Astrocyte (in vitro differentiated cells and primary cell): ENCODE data around the gene PRKD1. TPM values are rescaled to one million over a fixed set of nuclear protein-coding genes. Genes with fewer than 3 reads are reported as not detected.

Experiments used
- DNase-seq: peaks from one replicate; pipeline ENCODE4 v3.0.0-alpha.2; 2010; ENCODE audit warnings: low read depth
- FAIRE-seq: peaks from 2 replicates; lab custom pipeline; 2011; peaks lifted over from hg19 to GRCh38; lab: Jason Lieb, UNC
- H2AFZ ChIP-seq: 2 replicates; pipeline ENCODE4 v1.6.0; 2012; ENCODE audit warnings: low read depth, low read length, inconsistent platforms
- H3K27ac ChIP-seq: 2 replicates; pipeline ENCODE4 v1.5.1; 2011; ENCODE audit warnings: low read depth, low read length, inconsistent platforms
- H3K27me3 ChIP-seq: 2 replicates; pipeline ENCODE4 v1.6.0; 2011; ENCODE audit warnings: low read length, inconsistent platforms; ENCODE audit not compliant: insufficient read depth
- H3K36me3 ChIP-seq: 2 replicates; pipeline ENCODE4 v1.5.1; 2011; ENCODE audit warnings: low read length, inconsistent platforms; ENCODE audit not compliant: insufficient read depth
- H3K4me1 ChIP-seq: 2 replicates; pipeline ENCODE4 v1.5.1; 2011; ENCODE audit warnings: low read length, inconsistent platforms; ENCODE audit not compliant: insufficient read depth
- H3K4me2 ChIP-seq: 2 replicates; pipeline ENCODE4 v1.6.0; 2012; ENCODE audit warnings: low read length, inconsistent platforms
- H3K4me3 ChIP-seq: 2 replicates; pipeline ENCODE4 v1.5.1; 2011; ENCODE audit warnings: low read depth, mild to moderate bottlenecking, low read length, inconsistent platforms; ENCODE audit not compliant: insufficient read depth
- H3K79me2 ChIP-seq: 2 replicates; pipeline ENCODE4 v1.6.0; 2012; ENCODE audit warnings: mild to moderate bottlenecking, low read length, inconsistent platforms; ENCODE audit not compliant: insufficient read depth
- H3K9ac ChIP-seq: 2 replicates; pipeline ENCODE4 v1.6.0; 2012; ENCODE audit warnings: mild to moderate bottlenecking, low read length, inconsistent platforms
- H3K9me3 ChIP-seq: 2 replicates; pipeline ENCODE4 v1.5.1; 2012; ENCODE audit warnings: low read depth, mild to moderate bottlenecking, low read length, inconsistent platforms; ENCODE audit not compliant: insufficient read depth
- H4K20me1 ChIP-seq: 2 replicates; pipeline ENCODE4 v1.6.0; 2012; ENCODE audit warnings: low read length, inconsistent platforms; ENCODE audit not compliant: insufficient read depth
- H3K27ac Mint-ChIP-seq: one replicate; pipeline ENCODE4 v1.8.0; 2021; ENCODE audit warnings: mild to moderate bottlenecking, mixed read lengths; ENCODE audit not compliant: unreplicated experiment
- H3K27me3 Mint-ChIP-seq: one replicate; pipeline ENCODE4 v1.8.0; 2021; ENCODE audit warnings: low read depth, mixed read lengths; ENCODE audit not compliant: unreplicated experiment
- H3K36me3 Mint-ChIP-seq: one replicate; pipeline ENCODE4 v1.8.0; 2021; ENCODE audit warnings: low read depth, mixed read lengths; ENCODE audit not compliant: unreplicated experiment
- H3K4me1 Mint-ChIP-seq: one replicate; pipeline ENCODE4 v1.8.0; 2021; ENCODE audit warnings: low read depth, mixed read lengths; ENCODE audit not compliant: unreplicated experiment
- H3K4me3 Mint-ChIP-seq: one replicate; pipeline ENCODE4 v1.8.0; 2021; ENCODE audit warnings: mild to moderate bottlenecking, moderate library complexity, mixed read lengths; ENCODE audit not compliant: unreplicated experiment
- H3K9me3 Mint-ChIP-seq: one replicate; pipeline ENCODE4 v1.8.0; 2021; ENCODE audit warnings: mild to moderate bottlenecking, mixed read lengths; ENCODE audit not compliant: unreplicated experiment
- EZH2 ChIP-seq: IDR thresholded peaks from 2 replicates; pipeline ENCODE4 v1.6.1; 2012; ENCODE audit warnings: mild to moderate bottlenecking, low read length, inconsistent platforms; ENCODE audit not compliant: insufficient read depth
- total RNA-seq: library from RNA; stranded (reverse); gene quantifications from 2 replicates; pipeline ENCODE4 v1.2.1, GENCODE V29; 2021
- TF ChIP-seq, protein P1 (sequence below): IDR thresholded peaks from 2 replicates; pipeline ENCODE4 v1.5.1; 2011; ENCODE audit warnings: low read depth, mild to moderate bottlenecking, inconsistent platforms, low read length, moderate library complexity; ENCODE audit not compliant: insufficient read depth

PRKD1 gene
- total RNA-seq, 1 donor from 2014 or later = 5.9 TPM

DNA sequence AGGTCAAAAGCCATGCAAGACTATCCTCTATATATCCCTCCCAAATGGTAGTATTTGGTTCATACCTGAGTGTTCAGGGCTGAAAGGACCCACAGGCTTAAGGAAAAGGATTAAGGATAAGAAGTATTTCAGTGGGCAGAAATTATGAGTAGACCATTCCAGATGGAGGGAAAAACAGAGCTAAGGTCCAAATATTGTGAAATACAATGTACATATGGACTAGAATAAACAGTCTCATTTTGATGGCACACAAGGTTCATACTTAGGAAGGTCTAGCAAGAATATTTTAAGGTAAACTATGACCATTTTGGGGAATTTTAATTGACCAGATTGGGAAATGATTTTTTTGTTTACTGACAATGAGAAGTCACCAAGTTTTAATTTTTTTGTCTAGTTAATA lies 124.6 kb downstream of the PRKD1 start:
- no peak for TF ChIP-seq EZH2
- TF ChIP-seq, protein P1, sequence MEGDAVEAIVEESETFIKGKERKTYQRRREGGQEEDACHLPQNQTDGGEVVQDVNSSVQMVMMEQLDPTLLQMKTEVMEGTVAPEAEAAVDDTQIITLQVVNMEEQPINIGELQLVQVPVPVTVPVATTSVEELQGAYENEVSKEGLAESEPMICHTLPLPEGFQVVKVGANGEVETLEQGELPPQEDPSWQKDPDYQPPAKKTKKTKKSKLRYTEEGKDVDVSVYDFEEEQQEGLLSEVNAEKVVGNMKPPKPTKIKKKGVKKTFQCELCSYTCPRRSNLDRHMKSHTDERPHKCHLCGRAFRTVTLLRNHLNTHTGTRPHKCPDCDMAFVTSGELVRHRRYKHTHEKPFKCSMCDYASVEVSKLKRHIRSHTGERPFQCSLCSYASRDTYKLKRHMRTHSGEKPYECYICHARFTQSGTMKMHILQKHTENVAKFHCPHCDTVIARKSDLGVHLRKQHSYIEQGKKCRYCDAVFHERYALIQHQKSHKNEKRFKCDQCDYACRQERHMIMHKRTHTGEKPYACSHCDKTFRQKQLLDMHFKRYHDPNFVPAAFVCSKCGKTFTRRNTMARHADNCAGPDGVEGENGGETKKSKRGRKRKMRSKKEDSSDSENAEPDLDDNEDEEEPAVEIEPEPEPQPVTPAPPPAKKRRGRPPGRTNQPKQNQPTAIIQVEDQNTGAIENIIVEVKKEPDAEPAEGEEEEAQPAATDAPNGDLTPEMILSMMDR = no peak
- Mint-ChIP-seq H3K4me3 (no peak overlapping the region), H3K9me3 (no peaks in the 10 kb centered on the region), H3K27ac (no peak overlapping the region), H3K4me1 (peaks cover 6% of the 10 kb centered on the region), H3K36me3 (no peaks in the 10 kb centered on the region), H3K27me3 (no peaks in the 10 kb centered on the region)
- Histone ChIP-seq H3K4me3 (no peak overlapping the region), H3K9me3 (no peaks in the 10 kb centered on the region), H3K9ac (no peak overlapping the region), H3K4me2 (no peak overlapping the region), H3K27ac (no peak overlapping the region), H3K36me3 (no peaks in the 10 kb centered on the region), H2AFZ (no peak overlapping the region), H3K27me3 (no peaks in the 10 kb centered on the region), H4K20me1 (peaks cover 10% of the 10 kb centered on the region), H3K79me2 (no peaks in the 10 kb centered on the region), H3K4me1 (no peaks in the 10 kb centered on the region)
- DNase-seq = no peak
- FAIRE-seq = no peak

DNA sequence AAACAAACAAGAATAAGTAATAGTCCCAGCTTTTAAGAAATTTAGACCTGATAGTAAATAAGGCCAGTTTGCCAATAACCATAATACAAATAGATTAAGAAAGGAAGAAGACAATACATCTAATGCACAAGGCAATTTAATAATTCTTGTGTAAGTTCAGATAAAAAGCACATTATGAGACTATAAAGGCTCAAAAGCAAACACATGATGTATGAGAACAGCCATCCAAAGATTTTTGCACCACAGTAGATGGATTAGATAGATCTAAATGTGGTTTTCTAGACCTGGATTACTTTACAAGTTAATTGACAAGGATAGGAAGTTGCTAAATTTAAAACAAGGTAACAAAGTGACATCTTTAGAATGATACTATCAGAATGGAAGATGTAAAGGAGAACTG lies 125.4 kb downstream of the PRKD1 start:
- Mint-ChIP-seq H3K4me3 (no peak overlapping the region), H3K27ac (no peak overlapping the region), H3K4me1 (peaks cover 6% of the 10 kb centered on the region), H3K27me3 (no peaks in the 10 kb centered on the region), H3K36me3 (no peaks in the 10 kb centered on the region), H3K9me3 (no peaks in the 10 kb centered on the region)
- Histone ChIP-seq H2AFZ (no peak overlapping the region), H3K36me3 (no peaks in the 10 kb centered on the region), H3K9ac (no peak overlapping the region), H3K4me2 (no peak overlapping the region), H3K27me3 (no peaks in the 10 kb centered on the region), H4K20me1 (peaks cover 10% of the 10 kb centered on the region), H3K4me3 (no peak overlapping the region), H3K79me2 (no peaks in the 10 kb centered on the region), H3K4me1 (no peaks in the 10 kb centered on the region), H3K9me3 (no peaks in the 10 kb centered on the region), H3K27ac (no peak overlapping the region)
- TF ChIP-seq, protein P1 = no peak
- no peak for TF ChIP-seq EZH2
- FAIRE-seq = no peak
- no peak for DNase-seq

DNA sequence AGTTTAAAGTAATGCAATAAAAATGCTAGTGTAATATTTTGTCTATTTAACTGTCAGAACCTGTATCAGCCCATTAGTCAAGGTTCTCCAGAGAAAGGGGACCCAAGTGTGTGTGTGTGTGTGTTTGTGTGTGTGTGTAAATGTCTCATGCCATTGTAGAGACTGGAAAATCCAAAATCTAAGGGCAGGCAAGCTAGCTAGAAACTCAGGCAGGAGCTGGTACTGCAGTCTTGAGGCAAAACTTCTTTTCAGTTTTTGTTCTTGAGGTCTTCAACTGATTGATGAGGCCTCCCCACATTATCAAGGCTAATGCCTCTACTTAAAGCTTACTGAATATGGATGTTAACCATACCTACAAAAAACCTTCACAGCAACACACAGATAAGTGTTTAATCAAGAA lies 126.7 kb downstream of the PRKD1 start:
- Mint-ChIP-seq H3K4me3 (no peak overlapping the region), H3K36me3 (no peaks in the 10 kb centered on the region), H3K27ac (no peak overlapping the region), H3K4me1 (peaks cover 7% of the 10 kb centered on the region), H3K9me3 (no peaks in the 10 kb centered on the region), H3K27me3 (no peaks in the 10 kb centered on the region)
- Histone ChIP-seq H3K4me1 (no peaks in the 10 kb centered on the region), H3K36me3 (no peaks in the 10 kb centered on the region), H3K9me3 (no peaks in the 10 kb centered on the region), H2AFZ (no peak overlapping the region), H4K20me1 (peaks cover 6% of the 10 kb centered on the region), H3K27ac (no peak overlapping the region), H3K9ac (no peak overlapping the region), H3K27me3 (no peaks in the 10 kb centered on the region), H3K4me2 (no peak overlapping the region), H3K4me3 (no peak overlapping the region), H3K79me2 (no peaks in the 10 kb centered on the region)
- DNase-seq (no peak), FAIRE-seq (no peak)
- TF ChIP-seq, protein P1 = no peak
- no peak for TF ChIP-seq EZH2
